ENCODE measurements around the gene RBM26.
"Not testable (repeated sequence)": the region's sequence is repeated elsewhere in the genome, so short reads cannot be mapped to it uniquely, and the experiment has no call there.

RBM26 gene

DNA sequence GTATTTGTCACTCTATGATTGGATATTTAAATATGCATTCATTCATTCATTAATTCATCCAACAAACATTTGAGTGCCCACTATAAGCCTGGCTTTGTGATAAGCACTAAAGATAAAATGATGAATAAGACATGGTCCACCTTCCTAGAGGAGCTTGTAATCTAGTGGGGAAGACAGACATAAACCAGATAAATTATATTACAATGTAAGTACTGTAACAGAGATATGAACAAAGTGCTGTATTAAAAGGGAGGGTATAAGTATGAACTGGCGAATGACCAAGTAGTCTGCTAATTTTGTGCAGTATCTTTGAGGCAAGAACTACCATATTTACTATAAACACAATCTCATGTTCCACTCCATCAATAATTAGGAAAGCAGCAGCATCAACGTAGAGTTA lies 88.2 kb downstream of the RBM26 start:
- DNase-seq = no peak

DNA sequence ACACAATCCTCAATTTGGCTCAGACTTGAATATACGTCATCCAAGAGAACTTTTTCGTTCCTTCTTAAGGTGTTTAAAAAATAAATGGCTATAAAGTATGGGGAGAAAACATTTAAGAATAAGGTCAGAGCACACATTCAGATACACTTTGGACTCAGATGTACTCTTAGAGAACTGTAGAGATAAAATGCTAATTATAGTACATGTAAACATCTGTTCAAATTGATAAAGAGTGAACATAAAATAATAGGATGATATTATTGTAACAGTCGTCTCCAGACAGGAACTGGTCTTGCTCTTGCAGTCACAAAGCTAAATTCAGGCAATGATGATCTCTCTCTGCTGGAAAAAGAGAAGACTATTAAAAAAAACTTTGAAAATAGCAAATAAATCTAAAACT lies 91.4 kb downstream of the RBM26 start:
- DNase-seq = no peak

DNA sequence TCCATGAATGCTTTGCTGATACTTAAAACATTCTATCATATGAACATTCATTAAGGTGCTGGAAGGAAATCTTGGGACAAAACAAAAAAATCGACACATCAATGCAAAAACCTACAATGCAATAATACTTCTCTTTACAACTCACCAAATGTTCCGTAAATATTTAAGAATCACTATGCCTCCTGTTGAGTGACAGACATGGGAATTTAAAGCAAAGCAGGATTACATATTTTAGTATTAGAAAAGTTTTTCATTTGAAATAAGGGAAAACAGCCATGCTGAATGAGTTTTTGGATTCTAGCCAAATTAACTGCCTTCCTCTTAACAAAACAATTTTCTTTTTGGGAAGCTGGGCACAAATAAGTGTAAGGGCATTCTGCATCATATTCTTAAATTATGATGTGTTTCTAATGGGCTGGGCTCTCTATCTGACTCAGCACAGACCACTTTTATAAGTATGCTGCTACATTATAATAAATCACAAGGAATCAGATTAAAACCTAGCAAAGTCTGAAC lies 93.7 kb downstream of the RBM26 start:
- no peak for DNase-seq

DNA sequence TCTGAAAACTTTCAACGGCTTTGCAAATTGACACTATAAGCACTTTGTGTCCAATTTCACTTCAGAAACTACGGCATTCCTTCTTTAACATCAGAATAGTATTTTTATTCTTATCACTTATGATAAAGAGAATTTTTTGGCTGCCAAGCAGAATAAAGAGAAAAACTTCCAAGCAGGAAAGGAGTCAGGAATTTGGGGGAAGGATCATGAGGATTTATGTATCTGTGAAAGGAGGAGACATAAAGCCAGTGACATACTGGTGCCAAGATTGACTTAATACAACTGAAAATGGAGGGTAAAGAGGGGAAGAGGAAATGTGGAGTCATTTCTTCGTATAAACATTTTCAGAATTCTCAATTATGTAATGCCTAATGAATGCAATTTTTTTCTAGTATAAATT lies 94.7 kb downstream of the RBM26 start:
- DNase-seq = no peak

DNA sequence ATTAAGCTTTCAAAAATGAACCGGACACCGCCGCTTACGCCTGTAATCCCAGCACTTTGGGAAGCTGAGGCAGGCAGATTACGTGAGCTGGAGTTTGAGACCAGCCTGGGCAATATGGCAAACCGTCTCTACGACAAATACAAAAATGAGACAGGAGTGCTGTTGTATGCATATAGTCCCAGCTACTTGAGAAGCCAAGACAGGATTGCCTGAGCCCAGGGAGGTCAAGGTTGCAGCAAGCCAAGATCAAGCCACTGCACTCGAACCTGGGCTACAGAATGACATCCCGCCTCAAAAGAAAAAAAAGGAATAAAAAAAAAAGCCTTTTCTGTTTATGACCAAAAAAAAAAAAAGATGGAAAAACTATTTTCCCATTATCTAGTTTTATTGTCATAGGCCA lies 96.4 kb downstream of the RBM26 start:
- no peak for DNase-seq

DNA sequence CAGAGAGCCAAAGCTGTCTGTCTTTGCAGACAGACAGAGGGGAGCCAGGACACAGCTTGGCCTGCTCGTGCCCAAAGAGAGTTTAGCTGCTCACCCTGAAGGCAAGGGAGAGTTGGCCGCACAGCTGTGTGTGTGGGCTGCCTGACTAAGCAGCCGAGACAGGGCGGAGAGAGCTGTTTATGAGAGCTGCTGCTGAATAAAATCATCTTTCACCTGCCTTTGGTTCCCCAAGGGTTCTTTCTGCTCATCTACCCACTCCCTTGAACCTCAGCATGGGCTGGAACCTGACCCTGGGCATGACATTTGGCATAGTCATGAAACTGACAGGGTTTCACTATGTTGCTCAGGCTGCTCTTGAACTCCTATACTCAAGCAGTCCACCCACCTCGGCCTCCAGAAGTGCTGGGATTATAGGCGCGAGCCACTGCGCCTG lies 98.2 kb downstream of the RBM26 start:
- DNase-seq = no peak

DNA sequence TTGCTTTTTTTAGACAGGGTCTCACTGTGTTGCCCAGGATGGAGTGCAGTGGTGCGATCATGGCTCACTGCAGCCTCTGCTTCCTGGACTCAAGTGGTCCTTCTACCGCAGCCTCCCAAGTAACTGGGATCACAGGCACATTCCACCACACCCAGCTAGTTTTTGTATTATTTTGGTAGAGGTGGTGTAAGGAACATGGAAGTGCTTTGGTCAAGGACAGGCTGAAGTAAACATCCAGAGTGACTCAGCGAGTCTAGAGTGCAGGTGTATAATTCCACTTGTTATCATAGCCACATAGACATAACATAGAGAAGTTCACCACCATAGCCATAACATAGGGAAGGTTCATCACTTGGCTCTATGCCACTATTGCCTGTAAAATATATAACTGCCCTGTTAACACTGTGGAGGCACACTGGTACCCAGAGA lies 98.6 kb downstream of the RBM26 start:
- no peak for DNase-seq

DNA sequence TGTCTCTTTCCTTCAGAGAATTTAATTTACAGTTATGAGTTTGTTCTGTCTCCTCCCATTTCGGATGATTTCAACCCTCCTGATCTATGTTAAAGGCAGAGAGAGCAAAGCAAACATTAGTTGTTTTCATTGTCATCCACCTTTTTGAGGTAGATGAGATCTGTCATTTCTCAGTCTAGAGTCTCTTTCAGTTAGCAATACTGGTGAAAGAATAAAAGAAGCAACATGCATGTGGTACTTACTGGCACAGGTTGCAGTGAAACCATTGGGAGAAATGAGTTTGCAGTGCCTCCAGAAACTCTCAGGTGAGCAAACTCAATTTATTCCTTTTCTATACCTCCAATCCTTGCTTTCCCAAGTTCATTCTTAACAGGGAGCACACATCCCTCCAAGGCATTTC lies 99.4 kb downstream of the RBM26 start:
- DNase-seq = no peak

DNA sequence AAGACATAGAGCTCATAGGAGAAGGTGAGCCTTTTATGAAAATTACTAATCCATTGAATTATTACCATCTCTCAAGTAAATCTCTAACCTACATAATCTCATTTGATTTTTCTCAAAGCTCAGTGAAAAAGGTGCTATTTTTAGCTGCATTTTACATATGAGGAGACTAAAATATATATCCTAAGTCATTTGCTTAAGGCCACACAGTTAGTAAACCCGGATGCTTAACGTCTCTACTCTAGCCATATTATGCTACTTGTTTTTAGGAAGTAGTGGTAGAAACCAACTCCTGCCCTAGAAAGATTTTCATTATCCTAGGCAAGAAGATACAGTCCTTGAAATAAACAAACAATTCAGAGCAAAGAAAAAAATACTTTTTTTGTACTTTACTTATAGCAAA lies 108.9 kb downstream of the RBM26 start:
- DNase-seq = no peak

DNA sequence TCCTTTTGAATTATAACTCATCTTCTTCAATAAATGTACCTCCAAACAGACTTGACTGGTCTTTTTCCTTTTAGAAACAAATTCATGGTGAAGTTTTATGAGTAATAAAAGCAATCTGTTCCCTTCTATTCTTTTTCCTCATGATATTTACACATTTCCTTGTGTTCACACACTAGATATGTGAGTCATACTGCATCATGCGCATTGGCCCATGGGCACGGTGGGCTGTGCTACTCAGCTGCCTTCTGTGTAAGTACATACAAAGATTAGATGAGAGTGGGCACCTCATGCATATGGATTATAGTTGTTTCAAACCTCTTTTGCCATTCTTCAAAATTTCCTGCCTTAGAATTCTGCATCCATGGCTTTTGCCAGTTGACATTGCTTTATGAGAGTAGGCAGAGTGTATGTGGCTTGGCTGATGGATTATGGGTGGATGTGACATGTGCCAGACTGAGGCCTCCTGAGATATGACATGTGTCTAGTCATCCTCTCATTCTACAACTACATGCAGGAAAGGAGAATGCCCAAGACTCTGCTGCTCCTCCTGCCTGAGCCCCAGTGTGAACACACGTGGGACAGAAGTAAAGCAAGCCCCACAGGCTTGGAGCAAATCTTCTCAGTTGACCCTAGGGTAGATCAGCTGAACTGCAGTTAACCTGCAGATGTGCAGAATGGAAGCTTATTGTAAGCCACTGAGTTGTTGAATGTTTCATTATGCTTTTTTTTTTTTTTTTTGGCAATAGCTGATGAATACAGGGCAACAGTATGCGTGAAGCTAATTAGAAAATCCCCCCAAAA lies 109.9 kb downstream of the RBM26 start:
- no peak for DNase-seq

DNA sequence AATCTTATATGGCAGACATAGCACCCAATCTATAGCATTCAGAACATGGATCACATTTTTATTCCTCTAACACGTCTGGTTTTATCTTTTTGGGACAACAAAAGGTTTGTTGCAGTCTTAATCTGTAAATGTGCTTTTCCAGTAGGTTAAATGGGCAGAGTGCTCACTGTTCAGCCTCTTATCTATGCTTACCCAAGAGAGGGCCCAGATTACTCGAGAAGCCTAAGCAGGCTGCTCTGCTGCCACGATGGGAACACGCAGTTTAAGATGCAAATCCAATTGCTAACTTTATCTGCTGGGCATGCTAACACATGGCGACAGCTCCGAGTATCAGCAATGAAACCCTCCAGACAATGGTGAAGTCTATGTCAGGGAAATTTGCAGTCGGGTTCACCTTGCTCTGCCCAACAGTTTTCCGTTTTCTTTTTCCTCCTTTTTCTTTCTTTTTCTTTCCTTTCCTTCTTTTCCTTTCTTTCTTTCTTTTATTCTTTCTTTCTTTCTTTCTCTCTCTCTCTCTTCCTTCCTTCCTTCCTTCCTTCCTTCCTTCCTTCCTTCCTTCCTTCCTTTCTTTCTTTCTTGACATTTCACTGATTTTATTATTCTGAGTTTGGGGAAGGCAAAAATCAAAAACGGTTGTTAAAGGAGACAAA lies 115.3 kb downstream of the RBM26 start:
- DNase-seq = no peak

DNA sequence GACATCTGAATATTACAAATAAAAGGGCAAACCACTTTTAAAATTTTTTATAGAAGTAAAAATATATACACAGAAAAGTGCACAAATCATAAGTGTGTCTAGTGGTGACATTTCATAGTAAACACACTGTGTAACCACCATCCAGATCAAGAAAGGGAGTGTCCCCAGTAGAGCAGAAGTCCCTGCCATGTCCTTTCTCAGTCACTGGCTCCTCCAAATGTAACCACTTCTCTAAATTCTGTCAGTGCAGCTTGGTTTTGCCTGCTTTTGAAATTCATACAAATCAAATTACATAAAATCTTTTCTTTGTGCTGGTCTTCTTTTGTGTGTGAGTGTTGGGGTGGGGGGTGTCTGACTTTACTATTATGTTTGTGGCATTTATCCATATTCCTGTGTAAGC lies 116.5 kb downstream of the RBM26 start:
- DNase-seq = no peak

DNA sequence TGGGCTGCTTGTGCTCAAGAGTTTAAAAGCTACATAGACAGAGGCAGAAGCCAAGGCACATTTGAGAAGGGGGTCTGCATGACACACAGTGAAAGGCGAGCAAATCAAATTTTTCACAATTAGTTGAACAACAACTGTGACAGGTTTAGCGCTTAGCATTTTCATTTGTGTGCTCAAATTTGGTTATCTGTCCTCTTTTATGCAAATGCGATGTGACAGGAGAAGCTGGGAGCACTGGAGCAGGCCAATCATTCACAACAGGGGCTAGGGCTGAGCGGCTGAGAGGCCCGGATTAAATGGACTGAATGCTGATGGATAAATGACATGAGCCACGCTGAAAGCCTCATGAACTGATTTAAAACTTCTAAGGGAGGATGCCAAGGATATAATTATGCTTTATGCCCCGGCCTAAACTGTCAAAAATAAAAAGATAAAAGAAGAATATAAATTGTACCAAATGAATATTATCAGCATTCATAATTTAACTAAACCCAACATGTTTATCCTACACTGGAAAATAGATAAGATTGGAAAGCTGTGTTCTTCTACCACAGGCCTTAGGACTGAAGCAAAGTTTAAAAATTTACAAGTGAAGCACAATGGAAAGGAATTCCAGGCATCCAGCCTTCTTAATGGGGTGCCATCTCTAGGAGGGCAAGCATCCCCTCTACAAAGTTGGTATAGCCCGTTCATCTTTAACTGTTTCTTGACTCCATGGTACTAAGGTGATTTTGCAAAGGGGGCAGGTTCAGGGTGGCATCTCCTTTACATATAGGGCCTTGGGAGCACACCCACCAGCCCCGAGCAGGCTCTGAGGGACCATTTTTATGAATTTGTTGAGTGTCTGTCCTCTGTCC lies 117.9 kb downstream of the RBM26 start:
- DNase-seq = no peak

DNA sequence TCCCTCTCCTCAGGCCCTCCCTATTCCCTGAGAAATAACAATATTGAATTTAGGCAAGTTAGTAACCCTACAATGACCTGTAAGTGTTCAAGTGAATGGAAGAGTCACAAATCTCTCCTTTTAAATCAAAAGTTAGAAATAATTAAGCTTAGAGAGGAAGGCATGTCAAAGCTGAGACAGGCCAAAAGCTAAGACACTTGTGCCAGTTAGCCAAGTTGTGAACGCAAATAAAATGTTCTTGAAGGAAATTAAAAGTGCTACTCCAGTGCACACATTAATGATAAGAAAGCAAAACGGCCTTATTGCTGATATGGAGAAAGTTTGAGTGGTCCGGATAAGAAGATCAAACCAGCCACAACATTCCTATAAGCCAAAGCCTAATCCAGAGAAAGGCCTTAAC lies 120.9 kb downstream of the RBM26 start:
- no peak for DNase-seq

DNA sequence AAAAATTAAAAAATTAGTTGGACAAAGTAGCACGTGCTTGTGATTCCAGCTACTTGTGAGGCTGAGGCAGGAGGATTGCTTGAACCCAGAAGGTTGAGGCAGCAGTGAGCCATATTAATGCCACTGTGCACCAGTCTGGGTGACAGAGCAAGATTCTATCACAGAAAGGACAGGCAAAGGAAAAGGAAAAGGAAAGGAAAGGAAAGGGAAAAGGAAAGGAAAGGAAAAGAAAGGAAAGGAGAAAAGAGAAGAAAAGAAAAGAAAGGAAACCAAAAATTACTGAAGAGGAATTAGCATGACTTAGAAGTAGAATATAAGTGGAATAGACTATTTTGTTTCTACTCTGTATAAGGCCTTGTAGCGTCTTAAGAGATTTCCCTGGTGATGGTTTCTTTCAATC lies 122.3 kb downstream of the RBM26 start:
- DNase-seq = no peak

DNA sequence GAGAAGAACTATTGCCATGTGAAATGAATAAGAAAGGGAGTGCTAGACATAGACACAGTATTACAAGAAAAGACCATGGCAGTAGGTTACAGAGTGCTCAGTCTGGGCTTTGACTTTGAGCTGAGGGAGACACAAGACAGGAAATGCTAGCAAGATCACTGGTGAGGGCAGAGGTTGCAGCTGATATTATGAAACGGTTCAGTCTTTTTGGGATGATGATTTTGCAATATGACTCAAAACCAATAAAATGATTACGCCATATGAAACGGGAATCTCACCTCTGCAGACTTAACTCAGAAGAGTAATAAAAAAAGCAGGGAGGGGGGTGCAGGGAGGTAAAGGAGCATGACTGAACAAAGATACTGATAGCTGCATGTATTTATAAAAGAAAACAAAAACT lies 123.1 kb downstream of the RBM26 start:
- DNase-seq = no peak

DNA sequence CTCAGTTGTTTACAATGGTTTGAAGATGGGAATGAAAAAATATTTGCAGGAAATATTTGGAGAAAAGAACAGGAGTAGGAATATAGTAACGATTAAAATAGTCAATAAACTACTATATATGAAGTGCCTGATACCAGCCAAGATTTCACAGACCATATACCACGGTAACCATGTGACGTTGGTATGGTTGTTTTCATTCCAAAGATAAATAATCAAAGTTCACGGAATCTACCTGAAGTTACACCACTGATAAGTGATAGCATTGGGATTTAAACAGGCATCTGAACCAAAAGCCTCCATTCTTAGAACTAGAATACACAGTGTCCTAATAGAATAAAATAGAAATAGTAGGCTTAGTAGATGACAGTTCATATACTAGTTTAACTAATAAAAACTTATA lies 123.5 kb downstream of the RBM26 start:
- no peak for DNase-seq

DNA sequence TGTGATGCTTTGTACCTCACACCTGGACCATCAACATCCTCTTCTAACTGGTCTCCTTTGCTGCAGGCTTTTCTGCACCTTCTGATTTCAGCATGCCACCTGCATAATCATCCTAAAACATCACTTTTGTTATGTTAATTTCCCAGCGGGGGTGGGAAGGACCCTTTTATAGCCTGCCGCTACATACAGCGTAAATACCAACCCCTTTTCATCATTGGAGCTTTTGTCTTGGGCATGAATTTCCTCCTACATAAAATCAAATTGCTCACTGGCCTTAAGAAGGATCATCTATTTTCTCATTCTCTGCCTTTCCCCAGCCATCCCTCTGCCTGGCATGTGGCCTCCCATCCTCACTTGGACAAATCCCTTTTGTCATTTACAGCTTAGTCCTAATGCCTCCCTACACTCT lies 124.7 kb downstream of the RBM26 start:
- DNase-seq = no peak

DNA sequence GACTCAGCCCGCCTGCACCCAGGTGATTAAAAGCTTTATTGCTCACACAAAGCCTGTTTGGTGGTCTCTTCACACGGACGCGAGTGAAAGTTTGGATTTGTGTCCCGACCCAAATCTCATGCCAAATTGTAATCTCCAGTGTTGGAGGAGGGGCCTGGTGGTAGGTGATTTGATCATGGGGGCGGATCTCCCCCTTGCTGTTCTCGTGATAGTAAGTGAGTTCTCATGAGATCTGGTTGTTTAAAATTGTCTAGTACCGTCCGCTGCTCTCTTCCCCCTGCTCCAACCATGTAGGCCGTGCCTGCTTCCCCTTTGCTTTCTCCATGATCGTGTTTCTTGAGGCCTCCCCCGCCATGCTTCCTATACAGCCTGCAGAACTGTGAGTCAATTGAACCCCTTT lies 126.3 kb downstream of the RBM26 start:
- DNase-seq = not testable (repeated sequence)

DNA sequence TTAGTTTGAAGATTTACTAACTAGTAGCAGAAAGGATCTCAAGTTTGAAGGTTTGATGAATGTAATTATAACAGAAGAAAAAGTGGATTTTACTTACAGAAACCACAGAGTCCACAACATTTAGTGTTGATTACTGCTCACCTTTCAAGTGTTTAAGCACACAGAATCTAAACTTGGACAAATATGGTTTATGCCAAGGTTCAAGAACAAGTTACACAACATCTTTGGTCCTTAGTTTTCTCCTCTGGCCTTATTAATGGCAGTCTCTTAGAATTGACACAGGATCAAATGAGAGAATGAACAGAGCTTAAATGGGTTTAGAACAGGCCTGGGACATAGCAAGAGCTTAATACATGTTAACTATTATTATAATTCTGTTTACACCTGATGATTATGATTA lies 133.0 kb downstream of the RBM26 start:
- DNase-seq = no peak

DNA sequence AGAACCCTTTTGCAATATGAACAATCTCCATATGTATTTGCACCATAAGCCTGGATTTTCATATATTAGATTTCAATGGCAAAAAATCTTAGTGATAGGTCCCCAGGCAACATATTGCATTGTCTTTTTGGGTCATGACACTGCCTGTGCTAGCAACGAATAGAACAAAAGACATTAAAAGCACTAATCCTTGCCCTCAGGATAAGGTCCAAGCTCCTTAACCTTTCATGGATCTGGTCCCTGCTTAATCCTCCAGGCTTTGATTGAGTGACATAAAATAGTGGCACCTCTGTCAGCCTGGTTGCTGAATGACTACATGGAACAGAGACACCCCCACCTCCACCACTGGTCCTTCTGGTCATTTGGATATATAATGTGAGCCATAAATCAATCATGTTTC lies 134.4 kb downstream of the RBM26 start:
- DNase-seq = no peak

DNA sequence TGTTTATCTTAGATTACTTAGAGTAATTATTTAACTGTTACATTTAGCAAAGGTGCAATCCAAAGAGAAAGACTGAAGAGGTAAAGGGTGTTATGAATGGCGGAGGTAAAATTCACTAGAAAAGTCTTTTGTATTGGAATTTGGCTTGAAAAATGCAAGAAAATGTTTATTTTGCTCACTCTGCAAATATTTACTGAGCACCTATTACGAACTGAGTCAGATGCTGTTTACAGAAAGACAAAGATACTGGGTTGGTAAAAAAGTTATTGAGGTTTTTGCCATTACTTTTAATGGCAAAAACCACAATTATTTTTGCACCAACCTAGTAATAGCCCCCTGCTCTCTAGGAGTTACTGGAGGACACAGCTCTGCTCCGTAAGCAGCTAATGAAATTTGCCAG lies 135.2 kb downstream of the RBM26 start:
- no peak for DNase-seq

Measured in CD4-positive, alpha-beta T cell treated with Interferon alpha-2 for 1 hour (primary cell).